DMS79 (cell line): ENCODE results near the gene CYP2C18.
"Not testable (repeated sequence)": the region's sequence is repeated elsewhere in the genome, so short reads cannot be mapped to it uniquely, and the experiment has no call there.

Source experiments
- DNase-seq: peaks from one replicate; lab custom pipeline; 2025; lab: John Stamatoyannopoulos, UW

CYP2C18 gene

GRCh38 chr10:94683214-94684054 is at the start of gene CYP2C18:
TSS of gene CYP2C18 (plus strand) at chr10:94683729. CDS start at chr10:94683820, 91 bp downstream.
- DNase-seq = no peak

- DNase-seq = not testable (repeated sequence)
Observed at GRCh38 chr10:94638097-94638496, 45.4 kb upstream of the CYP2C18 start.

GRCh38 chr10:94639902-94640301 is 43.6 kb upstream of the CYP2C18 start:
- DNase-seq = no peak

- DNase-seq = no peak
Observed at GRCh38 chr10:94640562-94640961, 43.0 kb upstream of the CYP2C18 start.

- no peak for DNase-seq
Observed at GRCh38 chr10:94641480-94641879, 42.0 kb upstream of the CYP2C18 start.

- DNase-seq = no peak
Observed at GRCh38 chr10:94644352-94644751, 39.2 kb upstream of the CYP2C18 start.

- DNase-seq = no peak
Observed at GRCh38 chr10:94645285-94645684, 38.2 kb upstream of the CYP2C18 start.

- not testable (repeated sequence) for DNase-seq
Observed at GRCh38 chr10:94655201-94655600, 28.3 kb upstream of the CYP2C18 start.

- DNase-seq = not testable (repeated sequence)
Observed at GRCh38 chr10:94663061-94663460, 20.5 kb upstream of the CYP2C18 start.

GRCh38 chr10:94666391-94667102 is 17.0 kb upstream of the CYP2C18 start:
- no peak for DNase-seq

GRCh38 chr10:94673614-94674321 is 9.8 kb upstream of the CYP2C18 start:
- no peak for DNase-seq

GRCh38 chr10:94676496-94676895 is 7.0 kb upstream of the CYP2C18 start:
- DNase-seq = no peak

GRCh38 chr10:94677691-94678090 is 5.8 kb upstream of the CYP2C18 start:
- no peak for DNase-seq

GRCh38 chr10:94678475-94678874 is 5.1 kb upstream of the CYP2C18 start:
- DNase-seq = no peak

GRCh38 chr10:94680544-94680943 is 3.0 kb upstream of the CYP2C18 start:
- no peak for DNase-seq

- not testable (repeated sequence) for DNase-seq
Observed at GRCh38 chr10:94682636-94683035, 893 bp upstream of the CYP2C18 start.

- no peak for DNase-seq
Observed at GRCh38 chr10:94687625-94688248, 4.2 kb downstream of the CYP2C18 start.

- DNase-seq = no peak
Observed at GRCh38 chr10:94706089-94706488, 22.6 kb downstream of the CYP2C18 start.

GRCh38 chr10:94710578-94710977 is 27.0 kb downstream of the CYP2C18 start:
- DNase-seq = no peak

- DNase-seq = no peak
Observed at GRCh38 chr10:94725871-94726270, 42.3 kb downstream of the CYP2C18 start.

- DNase-seq = no peak
Observed at GRCh38 chr10:94735197-94735596, 51.7 kb downstream of the CYP2C18 start.

GRCh38 chr10:94738588-94738987 is 55.1 kb downstream of the CYP2C18 start:
- no peak for DNase-seq
